Tibial artery (tissue), 4 donors: ENCODE results near the gene NOXA1.

ENCODE experiments used
- DNase-seq, 2 donors: peaks; one replicate each; pipeline ENCODE4 v3.0.0-alpha.2; 2019
- H3K27ac ChIP-seq, 2 donors: fragments of 200-600 bp; sonication (generic) in 1 of 2; 1 replicate in 1 of 2; 2 replicates in 1 of 2; pipeline ENCODE4 v1.5.1; 2018 to 2019; ENCODE audit warnings: mild to moderate bottlenecking in 1 of 2
- H3K27me3 ChIP-seq, 2 donors: fragments of 200-600 bp; sonication (generic) in 1 of 2; one replicate each; pipeline versions ENCODE4 v1.5.1 to v1.6.0; 2016 to 2019
- H3K36me3 ChIP-seq, 3 donors: fragments of 200-600 bp; sonication (generic) in 2 of 3; one replicate each; pipeline ENCODE4 v1.5.1; 2016 to 2019; ENCODE audit warnings: mild to moderate bottlenecking in 2 of 3
- H3K4me1 ChIP-seq, 4 donors: fragments of 200-600 bp; sonication (generic) in 2 of 4; 1 replicate in 3 of 4; 2 replicates in 1 of 4; pipeline ENCODE4 v1.5.1; 2016 to 2019
- H3K4me3 ChIP-seq, 2 donors: fragments of 200-600 bp; sonication (generic) in 1 of 2; 1 replicate in 1 of 2; 2 replicates in 1 of 2; pipeline ENCODE4 v1.5.1; 2018 to 2019; ENCODE audit warnings: mild to moderate bottlenecking in 2 of 2
- H3K9me3 ChIP-seq, 3 donors: fragments of 200-600 bp; sonication (generic) in 1 of 3; one replicate each; pipeline ENCODE4 v1.5.1; 2016 to 2019
- intact Hi-C: fragments of 100-400 bp; cut with DNase I; formaldehyde crosslinking; loops from one replicate; pipeline ENCODE4 v1.15.0; 2023; ENCODE audit warnings: low total_unique reads
- TF ChIP-seq, protein P1 (sequence below), 2 experiments: fragments of 200-600 bp in 1 of 2; fragments of 450-650 bp in 1 of 2; IDR thresholded peaks; one replicate each; pipeline ENCODE4 v1.5.1; 2017 to 2019; ENCODE audit warnings: antibody characterized with exemption in 2 of 2, mild to moderate bottlenecking in 1 of 2, moderate library complexity in 1 of 2

The NOXA1 gene

DNA sequence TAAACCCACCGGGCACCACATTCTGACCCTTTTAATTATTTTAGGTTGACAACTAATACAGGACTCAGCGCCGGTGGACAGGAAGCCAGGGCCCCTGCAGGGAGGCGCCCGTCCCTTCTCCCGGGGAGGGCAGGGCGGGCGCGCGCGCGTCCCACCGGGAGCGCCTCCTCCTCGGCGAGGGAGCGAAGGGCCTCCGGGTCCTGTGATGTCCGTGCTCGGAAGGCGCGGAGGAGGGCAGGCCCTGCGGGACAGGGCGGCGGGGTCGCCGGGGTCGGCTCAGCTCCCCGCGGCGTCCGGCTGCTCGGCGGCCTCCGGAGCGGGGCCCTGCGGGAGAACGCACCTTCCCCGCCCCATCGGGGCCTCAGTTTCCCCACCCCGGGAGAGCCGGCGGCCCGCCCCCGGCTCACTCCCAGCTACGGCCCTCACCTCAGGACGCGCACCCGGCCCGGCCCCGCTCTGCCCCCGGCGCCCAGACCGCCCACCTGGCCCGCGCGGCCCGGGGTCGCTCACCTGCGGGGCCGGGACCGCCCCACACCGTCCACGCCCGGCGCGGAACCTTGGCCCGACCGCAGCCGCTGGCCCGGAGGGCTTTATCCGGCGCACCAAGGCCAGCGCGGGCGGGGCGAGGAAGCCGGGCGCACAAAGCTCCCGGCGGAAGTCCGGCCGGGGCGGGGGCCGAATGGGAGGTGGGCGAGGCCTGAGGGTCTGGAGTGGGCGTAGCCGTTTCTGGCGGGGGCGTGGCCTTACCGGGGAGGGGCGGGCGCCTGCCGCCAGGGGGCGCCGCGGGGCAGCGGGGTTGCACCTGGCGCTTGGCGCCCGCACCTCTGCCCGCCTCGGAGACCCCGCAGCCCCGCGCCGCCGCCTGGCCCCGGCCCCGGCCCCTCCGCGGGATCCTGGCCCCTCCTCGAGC is at the start of gene NOXA1, which contains the start of gene EXD3:
NOXA1 (plus strand) TSS at position 790 of the 910 bp plus-strand sequence. CDS start 137 bp downstream, outside the sequence.
EXD3 (minus strand) TSS at position 559 of the 910 bp plus-strand sequence. CDS start 27,805 bp downstream, outside the sequence.
- intact Hi-C loops = loop anchor here (5.0 kb wide), 1 partner anchor 536 kb away; the partner anchor contains the start of gene TRAF2
- peak within 1 kb of the TSS; percentile 66 for H3K27ac ChIP-seq
- H3K27me3 ChIP-seq = no peaks in the 10 kb centered on the region
- TF ChIP-seq, protein P1, sequence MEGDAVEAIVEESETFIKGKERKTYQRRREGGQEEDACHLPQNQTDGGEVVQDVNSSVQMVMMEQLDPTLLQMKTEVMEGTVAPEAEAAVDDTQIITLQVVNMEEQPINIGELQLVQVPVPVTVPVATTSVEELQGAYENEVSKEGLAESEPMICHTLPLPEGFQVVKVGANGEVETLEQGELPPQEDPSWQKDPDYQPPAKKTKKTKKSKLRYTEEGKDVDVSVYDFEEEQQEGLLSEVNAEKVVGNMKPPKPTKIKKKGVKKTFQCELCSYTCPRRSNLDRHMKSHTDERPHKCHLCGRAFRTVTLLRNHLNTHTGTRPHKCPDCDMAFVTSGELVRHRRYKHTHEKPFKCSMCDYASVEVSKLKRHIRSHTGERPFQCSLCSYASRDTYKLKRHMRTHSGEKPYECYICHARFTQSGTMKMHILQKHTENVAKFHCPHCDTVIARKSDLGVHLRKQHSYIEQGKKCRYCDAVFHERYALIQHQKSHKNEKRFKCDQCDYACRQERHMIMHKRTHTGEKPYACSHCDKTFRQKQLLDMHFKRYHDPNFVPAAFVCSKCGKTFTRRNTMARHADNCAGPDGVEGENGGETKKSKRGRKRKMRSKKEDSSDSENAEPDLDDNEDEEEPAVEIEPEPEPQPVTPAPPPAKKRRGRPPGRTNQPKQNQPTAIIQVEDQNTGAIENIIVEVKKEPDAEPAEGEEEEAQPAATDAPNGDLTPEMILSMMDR (IDR thresholded peaks at IDR 0.05) = peak; percentile 56 to 81
- no peaks in the 10 kb centered on the region for H3K36me3 ChIP-seq
- H3K9me3 ChIP-seq = no peaks in the 10 kb centered on the region
- peak within 1 kb of the TSS; percentile 72 to 83 for H3K4me3 ChIP-seq
- peak; percentile 85 to 94 for DNase-seq
- peaks cover 0 to 26% (median 18%) of the 10 kb centered on the region in 4 donors for H3K4me1 ChIP-seq

DNA sequence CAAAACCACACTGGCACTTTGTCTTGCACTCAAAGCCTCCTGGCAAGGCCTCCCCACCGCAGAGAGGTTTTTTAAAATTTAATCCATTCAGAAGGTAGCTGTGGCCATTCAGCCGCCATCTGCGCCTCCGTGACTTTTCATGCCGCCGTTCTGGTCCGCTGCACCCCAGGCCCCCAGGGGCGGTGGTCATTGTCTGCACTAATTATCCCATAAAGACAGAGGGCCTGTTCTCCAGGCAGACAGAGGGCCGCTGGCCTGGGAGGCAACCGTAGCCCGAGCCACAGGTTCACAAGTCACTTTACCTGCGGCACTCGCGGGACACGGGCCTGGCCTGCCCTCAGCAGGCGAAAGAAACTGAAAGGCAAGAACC is 49.6 kb upstream of the NOXA1 start:
- peaks cover 0 to 5% (median 5%) of the 10 kb centered on the region in 4 donors for H3K4me1 ChIP-seq
- H3K4me3 ChIP-seq = no peak overlapping the region
- H3K27ac ChIP-seq = no peak overlapping the region
- H3K36me3 ChIP-seq = peaks cover 0 to 53% (median 10%) of the 10 kb centered on the region in 3 donors
- TF ChIP-seq, protein P1 (IDR thresholded peaks at IDR 0.05) = no peak
- intact Hi-C loops = no loop called here
- no peaks in the 10 kb centered on the region for H3K9me3 ChIP-seq
- H3K27me3 ChIP-seq = no peaks in the 10 kb centered on the region
- no peak for DNase-seq

DNA sequence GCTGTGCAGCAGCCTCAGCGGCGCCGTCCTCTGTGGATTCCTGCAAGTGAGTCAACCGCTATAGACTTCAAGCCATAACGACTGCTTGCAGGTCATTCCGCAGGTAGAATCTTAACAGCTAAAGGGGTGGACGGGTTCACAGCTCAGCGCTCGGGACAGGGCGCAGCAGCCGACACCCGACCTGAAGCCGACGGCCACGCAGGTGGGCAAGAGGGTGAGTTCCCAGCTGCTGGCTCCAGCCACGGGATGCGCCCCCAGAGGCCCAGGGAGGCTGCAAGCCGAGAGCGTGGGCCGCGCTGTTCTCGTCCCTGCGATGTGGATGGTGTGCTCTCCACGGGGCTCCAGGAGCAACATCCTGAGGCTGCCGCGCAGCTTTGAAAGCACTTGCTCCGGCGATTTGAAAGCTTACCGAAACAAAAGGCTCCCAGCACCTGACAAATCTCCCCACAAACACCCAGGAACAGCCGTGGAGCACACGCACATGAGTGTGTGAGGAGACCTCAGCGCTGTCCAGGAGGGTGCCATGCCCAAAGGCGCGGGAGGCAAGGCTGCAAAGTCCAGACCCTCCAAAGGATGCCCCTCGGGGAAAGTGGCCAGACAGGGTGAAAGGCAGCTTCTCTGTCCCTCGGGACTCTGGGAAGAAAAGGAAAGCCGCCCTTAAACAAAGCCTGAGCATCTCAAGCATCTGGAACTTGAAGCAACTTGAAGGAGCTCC is 48.9 kb upstream of the NOXA1 start:
- H3K27me3 ChIP-seq = no peaks in the 10 kb centered on the region
- no peak overlapping the region for H3K4me3 ChIP-seq
- no peak overlapping the region for H3K27ac ChIP-seq
- no peak for DNase-seq
- H3K36me3 ChIP-seq = peaks cover 0 to 59% (median 10%) of the 10 kb centered on the region in 3 donors
- TF ChIP-seq, protein P1 (IDR thresholded peaks at IDR 0.05) = no peak
- H3K4me1 ChIP-seq = no peaks in the 10 kb centered on the region
- H3K9me3 ChIP-seq = no peaks in the 10 kb centered on the region
- intact Hi-C loops = no loop called here

- DNase-seq = no peak
Measured at GRCh38 chr9:137375321-137376058, 47.7 kb upstream of the NOXA1 start.

More at GRCh38 chr9:137375321-137376058, 47.7 kb upstream of the NOXA1 start:
- Histone ChIP-seq H3K36me3 (peaks cover 0 to 55% (median 15%) of the 10 kb centered on the region in 3 donors), H3K27me3 (no peaks in the 10 kb centered on the region), H3K4me3 (no peak overlapping the region), H3K4me1 (no peaks in the 10 kb centered on the region), H3K27ac (no peak overlapping the region), H3K9me3 (no peaks in the 10 kb centered on the region)
- intact Hi-C loops = no loop called here
- TF ChIP-seq, protein P1 (IDR thresholded peaks at IDR 0.05) = no peak
